ENCODE results near the gene MIDN.

Gene MIDN

GRCh38 chr19:1226522-1227303 lies 21.7 kb upstream of the MIDN start:
- Mint-ChIP-seq H3K27me3 (no peaks in the 10 kb centered on the region), H3K4me1 (ENCODE audit: low read depth) (no peaks in the 10 kb centered on the region), H3K36me3 (no peaks in the 10 kb centered on the region), H3K4me3 (no peak overlapping the region), H3K27ac (no peak overlapping the region), H3K9me3 (ENCODE audit: low read depth) (no peaks in the 10 kb centered on the region)

GRCh38 chr19:1227304-1228054 lies 20.9 kb upstream of the MIDN start:
- H3K9me3 Mint-ChIP-seq (ENCODE audit: low read depth), result no peaks in the 10 kb centered on the region

GRCh38 chr19:1228161-1228957 lies 20.0 kb upstream of the MIDN start:
- Mint-ChIP-seq H3K4me3 (no peak overlapping the region), H3K4me1 (ENCODE audit: low read depth) (no peaks in the 10 kb centered on the region), H3K27me3 (no peaks in the 10 kb centered on the region), H3K36me3 (no peaks in the 10 kb centered on the region), H3K27ac (no peak overlapping the region), H3K9me3 (ENCODE audit: low read depth) (no peaks in the 10 kb centered on the region)

More at GRCh38 chr19:1227304-1228054, 20.9 kb upstream of the MIDN start:
- no peak overlapping the region for H3K4me3 Mint-ChIP-seq
- no peak overlapping the region for H3K27ac Mint-ChIP-seq
- H3K36me3 Mint-ChIP-seq, result no peaks in the 10 kb centered on the region
- H3K27me3 Mint-ChIP-seq, result no peaks in the 10 kb centered on the region
- no peaks in the 10 kb centered on the region for H3K4me1 Mint-ChIP-seq (ENCODE audit: low read depth)

- Mint-ChIP-seq H3K9me3 (ENCODE audit: low read depth) (no peaks in the 10 kb centered on the region), H3K4me1 (ENCODE audit: low read depth) (no peaks in the 10 kb centered on the region), H3K4me3 (no peak overlapping the region), H3K27me3 (no peaks in the 10 kb centered on the region), H3K27ac (no peak overlapping the region), H3K36me3 (no peaks in the 10 kb centered on the region)
Measured at GRCh38 chr19:1229056-1229923, 19.1 kb upstream of the MIDN start.

- H3K4me1 Mint-ChIP-seq (ENCODE audit: low read depth), result no peaks in the 10 kb centered on the region
- H3K27me3 Mint-ChIP-seq, result no peaks in the 10 kb centered on the region
- no peaks in the 10 kb centered on the region for H3K9me3 Mint-ChIP-seq (ENCODE audit: low read depth)
- H3K36me3 Mint-ChIP-seq, result no peaks in the 10 kb centered on the region
- H3K4me3 Mint-ChIP-seq, result no peak overlapping the region
- no peak overlapping the region for H3K27ac Mint-ChIP-seq
Measured at GRCh38 chr19:1229924-1230782, 18.2 kb upstream of the MIDN start.

- H3K36me3 Mint-ChIP-seq, result no peaks in the 10 kb centered on the region
- no peaks in the 10 kb centered on the region for H3K27me3 Mint-ChIP-seq
- no peak overlapping the region for H3K4me3 Mint-ChIP-seq
- H3K27ac Mint-ChIP-seq, result no peak overlapping the region
- H3K4me1 Mint-ChIP-seq (ENCODE audit: low read depth), result no peaks in the 10 kb centered on the region
- H3K9me3 Mint-ChIP-seq (ENCODE audit: low read depth), result no peaks in the 10 kb centered on the region
Measured at GRCh38 chr19:1230783-1231489, 17.4 kb upstream of the MIDN start.

GRCh38 chr19:1231729-1232637 lies 16.4 kb upstream of the MIDN start:
- Mint-ChIP-seq H3K36me3 (no peaks in the 10 kb centered on the region), H3K27me3 (no peaks in the 10 kb centered on the region), H3K4me1 (ENCODE audit: low read depth) (no peaks in the 10 kb centered on the region), H3K27ac (no peak overlapping the region), H3K9me3 (ENCODE audit: low read depth) (no peaks in the 10 kb centered on the region), H3K4me3 (no peak overlapping the region)

- H3K27ac Mint-ChIP-seq, result no peak overlapping the region
- H3K27me3 Mint-ChIP-seq, result no peaks in the 10 kb centered on the region
- H3K4me3 Mint-ChIP-seq, result no peak overlapping the region
- no peaks in the 10 kb centered on the region for H3K36me3 Mint-ChIP-seq
- H3K4me1 Mint-ChIP-seq (ENCODE audit: low read depth), result no peaks in the 10 kb centered on the region
- no peaks in the 10 kb centered on the region for H3K9me3 Mint-ChIP-seq (ENCODE audit: low read depth)
Measured at GRCh38 chr19:1232652-1233072, 15.7 kb upstream of the MIDN start.

- H3K4me3 Mint-ChIP-seq, result no peak overlapping the region
- no peaks in the 10 kb centered on the region for H3K36me3 Mint-ChIP-seq
- no peaks in the 10 kb centered on the region for H3K4me1 Mint-ChIP-seq (ENCODE audit: low read depth)
- H3K27me3 Mint-ChIP-seq, result no peaks in the 10 kb centered on the region
- no peaks in the 10 kb centered on the region for H3K9me3 Mint-ChIP-seq (ENCODE audit: low read depth)
- no peak overlapping the region for H3K27ac Mint-ChIP-seq
Measured at GRCh38 chr19:1233115-1233667, 15.2 kb upstream of the MIDN start.

GRCh38 chr19:1234051-1234954 lies 14.1 kb upstream of the MIDN start:
- H3K36me3 Mint-ChIP-seq, result no peaks in the 10 kb centered on the region
- no peaks in the 10 kb centered on the region for H3K9me3 Mint-ChIP-seq (ENCODE audit: low read depth)
- H3K4me3 Mint-ChIP-seq, result no peak overlapping the region
- peaks cover 2% of the 10 kb centered on the region for H3K27me3 Mint-ChIP-seq
- H3K27ac Mint-ChIP-seq, result no peak overlapping the region
- H3K4me1 Mint-ChIP-seq (ENCODE audit: low read depth), result peaks cover 7% of the 10 kb centered on the region

GRCh38 chr19:1234955-1235380 lies 13.4 kb upstream of the MIDN start:
- Mint-ChIP-seq H3K4me1 (ENCODE audit: low read depth) (peaks cover 7% of the 10 kb centered on the region), H3K27ac (no peak overlapping the region), H3K9me3 (ENCODE audit: low read depth) (no peaks in the 10 kb centered on the region), H3K27me3 (peaks cover 2% of the 10 kb centered on the region), H3K36me3 (no peaks in the 10 kb centered on the region), H3K4me3 (no peak overlapping the region)

All from activated naive CD8-positive, alpha-beta T cell (primary cell).